K562 (cell line): ENCODE measurements around the gene CHCHD5. TPM values are rescaled to one million over a fixed set of nuclear protein-coding genes. Genes with fewer than 3 reads are reported as not detected.

ENCODE experiments used
- ATF7 ChIP-seq: fragments of 450-650 bp; IDR thresholded peaks from 2 replicates; pipeline ENCODE4 v1.7.1; 2014; ENCODE audit warnings: mild to moderate bottlenecking, moderate library complexity
- KDM4B ChIP-seq, 2 experiments: fragments of 450-650 bp in 1 of 2; sonication (generic) in 1 of 2; IDR thresholded peaks; 2 replicates each; pipeline ENCODE4 v1.6.1; 2016 to 2017; ENCODE audit warnings: borderline replicate concordance in 2 of 2, antibody characterized with exemption in 1 of 2, low read depth in 1 of 2, mild to moderate bottlenecking in 1 of 2
- MITF ChIP-seq: IDR thresholded peaks from 2 replicates; pipeline ENCODE4 v1.6.1; 2014; ENCODE audit warnings: antibody characterized with exemption
- NFATC3 ChIP-seq: fragments of 450-650 bp; IDR thresholded peaks from 2 replicates; pipeline ENCODE4 v1.6.1; 2017; ENCODE audit warnings: mild to moderate bottlenecking
- RBBP5 ChIP-seq: fragments of 200-600 bp; sonication (generic); IDR thresholded peaks from 2 replicates; pipeline ENCODE4 v1.6.1; 2012; ENCODE audit warnings: borderline replicate concordance, mild to moderate bottlenecking, low read length, control low read depth, inconsistent platforms; ENCODE audit not compliant: insufficient read depth, poor library complexity, severe bottlenecking
- RCOR1 ChIP-seq, 2 experiments: IDR thresholded peaks; 2 replicates each; pipeline ENCODE4 v1.6.1; 2012; ENCODE audit warnings: low read depth in 2 of 2, low read length in 2 of 2, borderline replicate concordance in 1 of 2, improper control_type of control experiment in 1 of 2
- ZBTB43 ChIP-seq: sonication (generic); formaldehyde crosslinking; IDR thresholded peaks from 2 replicates; pipeline ENCODE4 v1.8.0; 2023; ENCODE audit warnings: mild to moderate bottlenecking, missing genetic modification reagents
- ZKSCAN1 ChIP-seq: fragments of 150-350 bp; IDR thresholded peaks from 2 replicates; pipeline ENCODE4 v1.6.1; 2016; ENCODE audit warnings: low read depth, low read length
- ZNF609 ChIP-seq: sonication (generic); formaldehyde crosslinking; IDR thresholded peaks from 2 replicates; pipeline ENCODE4 v1.8.1; 2023; ENCODE audit warnings: missing genetic modification reagents, mild to moderate bottlenecking, borderline replicate concordance
- ZNF75A ChIP-seq: fragments of 450-650 bp; formaldehyde crosslinking; IDR thresholded peaks from 2 replicates; pipeline ENCODE4 v1.4.0; 2020; ENCODE audit warnings: mild to moderate bottlenecking
- polyA plus RNA-seq, 8 experiments: library from polyadenylated mRNA; depleted of rRNA in 4 of 8; stranded (reverse) in 5 of 8; unstranded in 3 of 8; fragments of >200 nt; fragmentation: Nextera tagmentation in 2 of 8; fragmentation: Illumina TruSeq in 1 of 8; extraction: Ambion mirVana in 2 of 8; extraction: Trizol in 1 of 8; gene quantifications; 2 replicates each; pipeline versions ENCODE4 v1.2.1 to v1.2.3, GENCODE V29; 2011 to 2014; ENCODE audit warnings: inconsistent platforms in 1 of 8, missing spikeins in 1 of 8
- total RNA-seq, 7 experiments: library from RNA; depleted of rRNA in 6 of 7; stranded (reverse); fragments of >200 nt in 6 of 7; fragmentation: Illumina TruSeq in 2 of 7; extraction: Trizol in 2 of 7; gene quantifications; 2 replicates each; pipeline versions ENCODE4 v1.2.1 to v1.2.3, GENCODE V29; 2011 to 2021; ENCODE audit warnings: low replicate concordance in 1 of 7
- TF ChIP-seq, protein P1 (sequence below): fragments of 450-650 bp; IDR thresholded peaks from 2 replicates; pipeline ENCODE4 v1.6.1; 2016; ENCODE audit warnings: mild to moderate bottlenecking
- TF ChIP-seq, protein P2 (sequence below): fragments of 450-650 bp; IDR thresholded peaks from 2 replicates; pipeline ENCODE4 v1.7.0; 2016; ENCODE audit warnings: borderline replicate concordance

CHCHD5 gene
- total and polyA plus RNA-seq, 9 of the 15 experiments (the other 6 are each of a cell fraction or from before 2014, with no cell fraction given) = 7.4 to 79.3 (median 33.4) TPM

DNA sequence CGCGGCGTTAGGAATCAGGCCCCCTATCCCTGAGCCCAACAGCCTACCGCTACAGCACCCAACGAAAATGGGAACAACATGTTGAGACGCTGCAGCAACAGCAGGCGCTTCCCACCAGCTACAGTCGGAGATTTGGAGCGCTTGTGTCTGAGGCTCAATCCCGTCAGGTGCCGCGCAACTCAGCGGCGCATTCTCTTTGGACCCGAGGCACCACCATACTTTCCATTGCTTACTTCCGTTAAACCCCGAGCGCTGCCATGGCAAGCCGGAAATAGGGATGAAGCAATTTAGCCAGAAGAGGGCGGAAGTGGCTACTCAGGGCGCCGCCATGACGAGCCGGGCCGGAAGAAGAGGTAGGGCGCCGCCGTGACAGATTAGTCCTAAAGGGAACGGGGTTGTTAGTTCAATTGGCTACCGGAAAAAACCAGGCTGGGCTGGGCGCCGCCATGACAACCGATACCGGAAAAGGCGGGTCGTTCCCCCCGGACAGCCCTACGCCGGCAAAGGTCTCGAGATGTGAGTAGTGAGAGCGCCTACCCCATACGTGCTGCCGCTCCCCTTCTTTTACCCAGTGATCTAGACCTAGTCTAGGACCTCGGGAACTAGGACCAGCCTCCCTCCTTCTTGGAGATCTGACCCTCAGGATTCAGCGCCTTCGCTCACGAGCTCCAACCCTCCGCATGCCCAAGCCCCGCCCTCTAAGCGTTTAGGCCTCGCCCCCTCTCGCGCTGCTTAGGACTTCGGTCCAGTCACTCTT, at the start of gene CHCHD5 (continued):
- TF ChIP-seq, protein P1, sequence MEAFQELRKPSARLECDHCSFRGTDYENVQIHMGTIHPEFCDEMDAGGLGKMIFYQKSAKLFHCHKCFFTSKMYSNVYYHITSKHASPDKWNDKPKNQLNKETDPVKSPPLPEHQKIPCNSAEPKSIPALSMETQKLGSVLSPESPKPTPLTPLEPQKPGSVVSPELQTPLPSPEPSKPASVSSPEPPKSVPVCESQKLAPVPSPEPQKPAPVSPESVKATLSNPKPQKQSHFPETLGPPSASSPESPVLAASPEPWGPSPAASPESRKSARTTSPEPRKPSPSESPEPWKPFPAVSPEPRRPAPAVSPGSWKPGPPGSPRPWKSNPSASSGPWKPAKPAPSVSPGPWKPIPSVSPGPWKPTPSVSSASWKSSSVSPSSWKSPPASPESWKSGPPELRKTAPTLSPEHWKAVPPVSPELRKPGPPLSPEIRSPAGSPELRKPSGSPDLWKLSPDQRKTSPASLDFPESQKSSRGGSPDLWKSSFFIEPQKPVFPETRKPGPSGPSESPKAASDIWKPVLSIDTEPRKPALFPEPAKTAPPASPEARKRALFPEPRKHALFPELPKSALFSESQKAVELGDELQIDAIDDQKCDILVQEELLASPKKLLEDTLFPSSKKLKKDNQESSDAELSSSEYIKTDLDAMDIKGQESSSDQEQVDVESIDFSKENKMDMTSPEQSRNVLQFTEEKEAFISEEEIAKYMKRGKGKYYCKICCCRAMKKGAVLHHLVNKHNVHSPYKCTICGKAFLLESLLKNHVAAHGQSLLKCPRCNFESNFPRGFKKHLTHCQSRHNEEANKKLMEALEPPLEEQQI = 0 out of 2 replicates have a peak, but pooled peaks have one; percentile 11
- TF ChIP-seq ZNF75A (no peak), ZNF609 (no peak), RBBP5 (peak; percentile 72), RCOR1 (IDR thresholded peaks at IDR 0.05; ENCODE audit: borderline replicate concordance in 1 of 2, low read depth in 2 of 2, low read length in 2 of 2) (peak in 1 of 2 experiments; percentile 43; a peak in 2 of 4 replicates), MITF (no peak; the same call in 1 of the 2 replicates), ZBTB43 (CRISPR knock-in tag) (peak; percentile 21; the same call in 1 of the 2 replicates), ZKSCAN1 (no peak), ATF7 (peak; percentile 89), KDM4B (IDR thresholded peaks at IDR 0.05; ENCODE audit: borderline replicate concordance in 2 of 2, low read depth in 1 of 2) (peak in 1 of 2 experiments; percentile 77; a peak in 2 of 4 replicates), NFATC3 (no peak)
- TF ChIP-seq, protein P2, sequence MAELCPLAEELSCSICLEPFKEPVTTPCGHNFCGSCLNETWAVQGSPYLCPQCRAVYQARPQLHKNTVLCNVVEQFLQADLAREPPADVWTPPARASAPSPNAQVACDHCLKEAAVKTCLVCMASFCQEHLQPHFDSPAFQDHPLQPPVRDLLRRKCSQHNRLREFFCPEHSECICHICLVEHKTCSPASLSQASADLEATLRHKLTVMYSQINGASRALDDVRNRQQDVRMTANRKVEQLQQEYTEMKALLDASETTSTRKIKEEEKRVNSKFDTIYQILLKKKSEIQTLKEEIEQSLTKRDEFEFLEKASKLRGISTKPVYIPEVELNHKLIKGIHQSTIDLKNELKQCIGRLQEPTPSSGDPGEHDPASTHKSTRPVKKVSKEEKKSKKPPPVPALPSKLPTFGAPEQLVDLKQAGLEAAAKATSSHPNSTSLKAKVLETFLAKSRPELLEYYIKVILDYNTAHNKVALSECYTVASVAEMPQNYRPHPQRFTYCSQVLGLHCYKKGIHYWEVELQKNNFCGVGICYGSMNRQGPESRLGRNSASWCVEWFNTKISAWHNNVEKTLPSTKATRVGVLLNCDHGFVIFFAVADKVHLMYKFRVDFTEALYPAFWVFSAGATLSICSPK = no peak
